ENCODE results near the gene METTL17. TPM values are rescaled to one million over a fixed set of nuclear protein-coding genes. Genes with fewer than 3 reads are reported as not detected.

The METTL17 gene
- total and polyA plus RNA-seq, 9 of the 15 experiments (the other 6 are each of a cell fraction or from before 2014, with no cell fraction given) = 65.6 to 150 (median 90.0) TPM

DNA sequence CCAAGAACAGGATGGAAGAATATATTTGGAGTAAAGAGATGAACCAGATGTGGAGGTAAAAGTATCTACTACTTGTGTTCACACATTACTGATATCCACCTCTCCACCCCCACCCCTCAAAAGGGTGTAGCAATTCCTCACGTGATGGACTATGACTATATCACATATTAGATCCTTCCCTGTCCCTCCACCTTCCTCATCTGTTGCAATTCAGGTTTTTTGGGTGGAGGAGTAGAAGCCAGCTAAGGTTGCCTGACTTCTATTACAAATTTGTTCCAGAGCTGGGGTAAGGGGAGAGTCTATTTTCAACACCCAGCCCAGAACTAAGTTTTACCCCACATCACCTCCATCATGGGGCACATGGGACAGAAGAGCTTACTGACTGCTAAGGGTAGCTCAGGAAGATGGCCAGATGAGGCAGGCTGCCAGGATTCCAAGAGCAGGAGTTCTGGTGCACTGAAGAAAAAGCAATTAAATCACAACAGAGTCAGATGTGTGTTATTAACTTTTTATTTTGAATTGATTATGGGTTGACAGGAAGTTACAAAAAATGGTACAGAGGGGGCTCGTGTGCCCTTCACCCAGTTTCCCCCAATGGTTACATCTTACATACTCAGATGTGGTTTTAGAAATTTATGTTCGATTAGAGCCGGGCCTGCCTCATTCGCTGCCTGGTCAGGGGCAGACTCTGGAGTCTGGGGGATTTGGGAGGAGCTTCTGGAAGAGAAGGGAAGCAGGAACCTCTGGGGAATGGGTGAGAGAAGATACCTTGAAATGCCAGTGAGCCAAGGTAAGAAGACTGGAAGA is 42.7 kb downstream of the METTL17 start:
- no TSS peak for BruUV-seq (replicated peaks)
- in situ Hi-C loops (cut with MboI) (no loop called here), intact Hi-C loops (cut with micrococcal nuclease) (no loop called here)
- no peaks in the 10 kb centered on the region for H3K79me2 ChIP-seq (ENCODE audit: control insufficient read depth, insufficient read depth, low read length)
- FAIRE-seq (no peak), DNase-seq (ENCODE audit: extremely low read depth in 1 of 4, low spot score in 3 of 4) (no peak), ATAC-seq (no peak)
- no peak overlapping the region; a peak in 1 of 4 replicates for H3K9ac ChIP-seq (ENCODE audit: insufficient read depth in 1 of 2, low read depth in 2 of 2, low read length in 2 of 2)
- H3K27ac ChIP-seq (ENCODE audit: extremely low read depth, low read depth, low read length) = no peak overlapping the region
- TF ChIP-seq, protein P1, sequence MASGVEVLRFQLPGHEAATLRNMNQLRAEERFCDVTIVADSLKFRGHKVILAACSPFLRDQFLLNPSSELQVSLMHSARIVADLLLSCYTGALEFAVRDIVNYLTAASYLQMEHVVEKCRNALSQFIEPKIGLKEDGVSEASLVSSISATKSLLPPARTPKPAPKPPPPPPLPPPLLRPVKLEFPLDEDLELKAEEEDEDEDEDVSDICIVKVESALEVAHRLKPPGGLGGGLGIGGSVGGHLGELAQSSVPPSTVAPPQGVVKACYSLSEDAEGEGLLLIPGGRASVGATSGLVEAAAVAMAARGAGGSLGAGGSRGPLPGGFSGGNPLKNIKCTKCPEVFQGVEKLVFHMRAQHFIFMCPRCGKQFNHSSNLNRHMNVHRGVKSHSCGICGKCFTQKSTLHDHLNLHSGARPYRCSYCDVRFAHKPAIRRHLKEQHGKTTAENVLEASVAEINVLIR (CRISPR knock-in tag; IDR thresholded peaks at IDR 0.05) = no peak
- no peak for TF ChIP-seq MIER1 (IDR thresholded peaks at IDR 0.05; ENCODE audit: low read depth)
- no peaks in the 10 kb centered on the region for H3K9me3 ChIP-seq (replicated peaks; ENCODE audit: control insufficient read depth, insufficient read depth, low read depth, low read length)
- CTCF ChIA-PET (ENCODE audit: low intra/inter-chr PET ratio) = no interaction called here
- no peaks in the 10 kb centered on the region for H3K9me1 ChIP-seq (ENCODE audit: control insufficient read depth, insufficient read depth, low read length)
- no peak overlapping the region for H3K4me3 ChIP-seq
- H3K4me2 ChIP-seq (ENCODE audit: insufficient read depth, low read length) = no peak overlapping the region
- H4K20me1 ChIP-seq (replicated peaks; ENCODE audit: control insufficient read depth, insufficient read depth, low read length) = no peaks in the 10 kb centered on the region
- no peaks in the 10 kb centered on the region for H3K27me3 ChIP-seq (ENCODE audit: control insufficient read depth in 2 of 2, insufficient read depth in 2 of 2, low read length in 2 of 2)
- POLR2A ChIA-PET = interaction anchor here (0.6 to 1.3 kb wide), 2 partner anchors 13 to 1220 kb away, joined by 3 read pairs; no protein-coding TSS in a partner anchor
- 28% methylated on average over 5 of the region's 5 CpGs for WGBS (ENCODE audit: insufficient coverage, low coverage, missing lambda C conversion rate)
- peaks cover 0 to 9% of the 10 kb centered on the region in 2 experiments; a peak in 3 of 5 replicates for H3K4me1 ChIP-seq (replicated peaks in 1 of 2; ENCODE audit: control insufficient read depth in 2 of 2, insufficient read depth in 2 of 2, low read length in 2 of 2)
- H3K36me3 ChIP-seq (ENCODE audit: control insufficient read depth, insufficient read depth, low read length) = no peaks in the 10 kb centered on the region
- no peak overlapping the region for H2AFZ ChIP-seq (ENCODE audit: low read depth, low read length)

Data from K562 (cell line).